Neural cell (in vitro differentiated cells): ENCODE results near the gene MYO7A.

Source experiments
- POLR2AphosphoS5 ChIP-seq: IDR thresholded peaks from 2 replicates; pipeline ENCODE4 v1.6.1; 2012
- RAD21 ChIP-seq: fragments of 450-650 bp; conservative IDR thresholded peaks from 2 replicates; pipeline ENCODE4 v1.6.1; 2014; ENCODE audit warnings: antibody characterized with exemption, mild to moderate bottlenecking, moderate library complexity

- TF ChIP-seq POLR2AphosphoS5 (no peak), RAD21 (no peak)
Measured at GRCh38 chr11:77253690-77254089, 125.6 kb downstream of the MYO7A start.
